B cell (primary cell): Measurements from ENCODE around the gene RNF11. TPM values are rescaled to one million over a fixed set of nuclear protein-coding genes. Genes with fewer than 3 reads are reported as not detected.

ENCODE experiments used
- ATAC-seq: fragments of 200-7000 bp; cut with Tn5 transposase; one replicate; pipeline ENCODE4 v1.10.0; 2021; ENCODE audit warnings: low read depth, mild to moderate bottlenecking, moderate number of reproducible peaks, moderate library complexity
- CTCF ChIA-PET: fragments of 350-600 bp; sonication (Branson Sonifier 250); formaldehyde crosslinking; loops from one replicate; lab custom pipeline; 2021; ENCODE audit warnings: antibody characterized with exemption, inconsistent platforms; lab: Charles Lee
- POLR2A ChIA-PET: fragments of 350-600 bp; sonication (Branson Sonifier 250); formaldehyde crosslinking; loops from one replicate; lab custom pipeline; 2021; ENCODE audit warnings: antibody characterized with exemption; lab: Charles Lee
- DNase-seq: peaks from one replicate; pipeline ENCODE4 v3.0.0; 2013
- H2AFZ ChIP-seq: 2 replicates; pipeline ENCODE4 v1.6.1; 2012; ENCODE audit warnings: mild to moderate bottlenecking, low read depth, low read length; ENCODE audit not compliant: insufficient read depth, poor library complexity, severe bottlenecking
- H3K27ac ChIP-seq, 2 donors: 1 replicate in 1 of 2; 2 replicates in 1 of 2; pipeline ENCODE4 v1.5.1; 2012 to 2013; ENCODE audit warnings: low read length in 2 of 2, mild to moderate bottlenecking in 2 of 2, moderate library complexity in 1 of 2
- H3K27me3 ChIP-seq, 4 experiments: fragments of 200-600 bp in 1 of 4; sonication (generic) in 1 of 4; replicated peaks in 1 of 4; 1 replicate in 2 of 4; 2 replicates in 2 of 4; pipeline versions ENCODE4 v1.6.1 to v1.7.0; 2013 to 2016; ENCODE audit warnings: low read length in 3 of 4, mild to moderate bottlenecking in 2 of 4, mixed read lengths in 1 of 4, moderate library complexity in 1 of 4; ENCODE audit not compliant: insufficient read depth in 4 of 4, control insufficient read depth in 3 of 4; ENCODE audit errors: control extremely low read depth in 1 of 4
- H3K36me3 ChIP-seq, 2 experiments: replicated peaks in 1 of 2; 1 replicate in 1 of 2; 2 replicates in 1 of 2; pipeline versions ENCODE4 v1.6.1 to v1.7.1; 2013; ENCODE audit warnings: low read length in 1 of 2; ENCODE audit not compliant: insufficient read depth in 2 of 2, control insufficient read depth in 1 of 2; ENCODE audit errors: control extremely low read depth in 1 of 2, extremely low read depth in 1 of 2
- H3K4me1 ChIP-seq, 2 donors: fragments of 200-600 bp in 1 of 2; sonication (generic) in 1 of 2; 1 replicate in 1 of 2; 2 replicates in 1 of 2; pipeline versions ENCODE4 v1.5.1 to v1.6.1; 2013 to 2017; ENCODE audit warnings: low read length in 2 of 2; ENCODE audit not compliant: control insufficient read depth in 2 of 2, insufficient read depth in 2 of 2
- H3K4me2 ChIP-seq: replicated peaks from 2 replicates; pipeline ENCODE3; 2012; ENCODE audit warnings: mild to moderate bottlenecking, low read depth, low read length; ENCODE audit not compliant: poor library complexity, severe bottlenecking
- H3K4me3 ChIP-seq, 5 experiments: fragments of 200-600 bp in 1 of 5; sonication (generic) in 1 of 5; 1 replicate in 3 of 5; 2 replicates in 2 of 5; pipeline versions ENCODE4 v1.5.1 to v1.7.0; 2011 to 2016; ENCODE audit warnings: low read length in 4 of 5, mild to moderate bottlenecking in 4 of 5, low read depth in 2 of 5, control low read depth in 1 of 5, moderate library complexity in 1 of 5; ENCODE audit not compliant: insufficient read depth in 1 of 5; ENCODE audit errors: control extremely low read depth in 1 of 5, extremely low read depth in 1 of 5
- H3K79me2 ChIP-seq: fragments of 200-600 bp; sonication (generic); one replicate; pipeline ENCODE4 v1.6.0; 2016; ENCODE audit warnings: low read length; ENCODE audit not compliant: control insufficient read depth, insufficient read depth
- H3K9ac ChIP-seq: fragments of 200-600 bp; sonication (generic); 2 replicates; pipeline ENCODE4 v1.6.1; 2017; ENCODE audit warnings: mild to moderate bottlenecking, low read length, moderate library complexity
- H3K9me3 ChIP-seq, 3 donors: one replicate each; pipeline versions ENCODE4 v1.6.1 to v1.7.1; 2013; ENCODE audit warnings: low read length in 2 of 3; ENCODE audit not compliant: control insufficient read depth in 2 of 3, insufficient read depth in 1 of 3; ENCODE audit errors: control extremely low read depth in 1 of 3
- H4K20me1 ChIP-seq: 2 replicates; pipeline ENCODE4 v1.6.0; 2012; ENCODE audit warnings: mild to moderate bottlenecking, low read length; ENCODE audit not compliant: insufficient read depth, control insufficient read depth, poor library complexity, severe bottlenecking
- H3K27ac Mint-ChIP-seq: one replicate; pipeline ENCODE4 v1.8.0; 2021; ENCODE audit warnings: mixed read lengths
- H3K27me3 Mint-ChIP-seq: one replicate; pipeline ENCODE4 v1.8.0; 2021; ENCODE audit warnings: mixed read lengths
- H3K4me1 Mint-ChIP-seq: one replicate; pipeline ENCODE4 v1.8.0; 2021; ENCODE audit warnings: mixed read lengths
- H3K4me3 Mint-ChIP-seq: one replicate; pipeline ENCODE4 v1.8.0; 2021; ENCODE audit warnings: mixed read lengths
- H3K9me3 Mint-ChIP-seq: one replicate; pipeline ENCODE4 v1.8.0; 2022; ENCODE audit warnings: mixed read lengths; ENCODE audit not compliant: insufficient read depth
- EZH2 ChIP-seq: IDR thresholded peaks from 2 replicates; pipeline ENCODE4 v1.6.1; 2012; ENCODE audit warnings: borderline replicate concordance, low read depth, mild to moderate bottlenecking, moderate library complexity, low read length; ENCODE audit not compliant: insufficient read depth, poor library complexity, severe bottlenecking
- WGBS: methylation state at CpG from one replicate; pipeline ENCODE4 v1.1.5; 2013; ENCODE audit warnings: missing lambda C conversion rate; ENCODE audit not compliant: insufficient coverage; 5-methylcytosine and 5-hydroxymethylcytosine counted together
- intact Hi-C: fragments of 100-400 bp; cut with micrococcal nuclease; formaldehyde crosslinking; loops from one replicate; pipeline ENCODE4 v1.10.0; 2022
- polyA plus RNA-seq: library from polyadenylated mRNA; depleted of rRNA; stranded (reverse); fragments of >200 nt; gene quantifications from 2 replicates; pipeline ENCODE4 v1.2.3, GENCODE V29; 2012
- total RNA-seq, 2 donors: library from RNA; stranded (reverse); fragments of 120-200 nt in 1 of 2; gene quantifications; 1 replicate in 1 of 2; 2 replicates in 1 of 2; pipeline versions ENCODE4 v1.2.3 to v1.2.4, GENCODE V29; 2013 to 2022
- TF ChIP-seq, protein P1 (sequence below): fragments of 200-600 bp; IDR thresholded peaks from one replicate; pipeline ENCODE4 v1.8.0; 2022; ENCODE audit warnings: antibody characterized with exemption, mild to moderate bottlenecking

The RNF11 gene
- total and polyA plus RNA-seq, 2 donors (not counting 1 experiment from before 2014, with no cell fraction given): 10.0 to 20.6 TPM

DNA sequence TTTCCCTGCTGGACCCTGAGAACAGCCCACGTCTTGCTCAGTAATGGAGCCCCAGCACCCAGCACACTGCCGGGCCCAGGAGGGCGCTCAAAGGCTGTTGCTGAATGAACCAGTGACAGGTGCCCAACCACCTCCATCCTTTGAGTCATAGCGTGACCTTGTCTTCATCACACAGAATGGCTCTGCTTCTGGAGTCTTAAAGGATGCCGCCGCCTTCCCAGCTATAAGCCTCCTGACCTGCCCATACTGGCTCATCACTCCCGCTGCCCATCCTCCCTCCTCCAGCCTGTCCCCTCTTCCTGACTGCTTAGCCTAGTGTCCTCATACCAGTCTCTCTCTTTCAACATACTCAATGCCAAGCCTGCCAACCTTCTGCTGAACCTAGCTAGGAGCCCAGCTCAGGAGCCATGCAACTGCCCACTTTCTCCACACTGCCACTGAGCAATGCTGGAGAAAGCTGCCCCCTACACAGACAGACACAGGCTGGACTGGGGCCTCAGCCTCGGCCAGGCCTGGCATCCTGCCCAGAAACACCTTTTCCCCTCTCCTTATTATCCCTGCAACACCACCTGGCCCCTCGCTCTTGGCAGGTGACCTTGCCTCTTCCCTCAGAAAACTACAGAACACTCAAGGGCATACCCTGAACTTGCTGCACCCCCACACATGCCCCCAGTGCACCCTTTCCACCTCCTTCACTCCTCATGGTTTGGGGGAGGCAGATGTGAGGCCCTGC, 80.2 kb downstream of the RNF11 start:
- H3K36me3 ChIP-seq: no peaks in the 10 kb centered on the region
- Mint-ChIP-seq H3K27me3 (no peaks in the 10 kb centered on the region), H3K4me1 (peaks cover 4% of the 10 kb centered on the region), H3K9me3 (no peaks in the 10 kb centered on the region), H3K27ac (no peak overlapping the region), H3K4me3 (no peak overlapping the region)
- ChIA-PET POLR2A (no interaction called here), CTCF (no interaction called here)
- H3K4me1 ChIP-seq: no peaks in the 10 kb centered on the region
- H3K9me3 ChIP-seq: no peaks in the 10 kb centered on the region
- TF ChIP-seq, protein P1, sequence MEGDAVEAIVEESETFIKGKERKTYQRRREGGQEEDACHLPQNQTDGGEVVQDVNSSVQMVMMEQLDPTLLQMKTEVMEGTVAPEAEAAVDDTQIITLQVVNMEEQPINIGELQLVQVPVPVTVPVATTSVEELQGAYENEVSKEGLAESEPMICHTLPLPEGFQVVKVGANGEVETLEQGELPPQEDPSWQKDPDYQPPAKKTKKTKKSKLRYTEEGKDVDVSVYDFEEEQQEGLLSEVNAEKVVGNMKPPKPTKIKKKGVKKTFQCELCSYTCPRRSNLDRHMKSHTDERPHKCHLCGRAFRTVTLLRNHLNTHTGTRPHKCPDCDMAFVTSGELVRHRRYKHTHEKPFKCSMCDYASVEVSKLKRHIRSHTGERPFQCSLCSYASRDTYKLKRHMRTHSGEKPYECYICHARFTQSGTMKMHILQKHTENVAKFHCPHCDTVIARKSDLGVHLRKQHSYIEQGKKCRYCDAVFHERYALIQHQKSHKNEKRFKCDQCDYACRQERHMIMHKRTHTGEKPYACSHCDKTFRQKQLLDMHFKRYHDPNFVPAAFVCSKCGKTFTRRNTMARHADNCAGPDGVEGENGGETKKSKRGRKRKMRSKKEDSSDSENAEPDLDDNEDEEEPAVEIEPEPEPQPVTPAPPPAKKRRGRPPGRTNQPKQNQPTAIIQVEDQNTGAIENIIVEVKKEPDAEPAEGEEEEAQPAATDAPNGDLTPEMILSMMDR: no peak
- no peak for TF ChIP-seq EZH2
- DNase-seq (no peak), ATAC-seq (no peak)
- no peaks in the 10 kb centered on the region for H3K27me3 ChIP-seq
- no peak overlapping the region for H3K4me2 ChIP-seq
- no peaks in the 10 kb centered on the region for H3K79me2 ChIP-seq
- no peak overlapping the region for H3K27ac ChIP-seq
- H3K4me3 ChIP-seq: no peak overlapping the region
- intact Hi-C loops: no loop called here
- no peak overlapping the region for H2AFZ ChIP-seq
- 91% methylated on average over 9 of the region's 9 CpGs for WGBS
- no peak overlapping the region for H3K9ac ChIP-seq
- H4K20me1 ChIP-seq: no peaks in the 10 kb centered on the region

DNA sequence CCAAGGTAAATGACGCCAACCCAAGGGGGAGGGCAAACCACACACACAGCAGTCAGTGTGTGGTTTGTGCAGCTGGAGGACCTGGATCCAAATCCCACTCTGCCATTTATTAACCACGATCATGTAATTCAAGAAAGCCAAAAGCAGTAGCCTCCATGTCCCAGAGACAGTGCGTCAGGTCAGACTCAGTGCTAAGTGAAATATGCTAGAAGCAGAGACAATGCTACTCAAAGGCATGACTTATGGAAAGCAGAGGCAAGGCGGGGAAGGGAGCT, 80.7 kb downstream of the RNF11 start:
- no peaks in the 10 kb centered on the region for H3K9me3 ChIP-seq
- H3K79me2 ChIP-seq: no peaks in the 10 kb centered on the region
- ChIA-PET POLR2A (no interaction called here), CTCF (no interaction called here)
- no peaks in the 10 kb centered on the region for H3K27me3 ChIP-seq
- no peaks in the 10 kb centered on the region for H3K27me3 Mint-ChIP-seq
- H3K36me3 ChIP-seq: no peaks in the 10 kb centered on the region
- no peak overlapping the region for H3K4me3 ChIP-seq
- H4K20me1 ChIP-seq: no peaks in the 10 kb centered on the region
- H3K4me3 Mint-ChIP-seq: no peak overlapping the region
- no peak for TF ChIP-seq EZH2
- TF ChIP-seq, protein P1: no peak
- intact Hi-C loops: no loop called here
- no peak for ATAC-seq
- H2AFZ ChIP-seq: no peak overlapping the region
- no peak overlapping the region for H3K27ac ChIP-seq
- H3K27ac Mint-ChIP-seq: no peak overlapping the region
- H3K9me3 Mint-ChIP-seq: no peaks in the 10 kb centered on the region
- DNase-seq: no peak
- no peak overlapping the region for H3K4me2 ChIP-seq
- H3K4me1 Mint-ChIP-seq: no peaks in the 10 kb centered on the region
- WGBS: 87% methylated on average over 3 of the region's 4 CpGs
- no peak overlapping the region for H3K9ac ChIP-seq
- no peaks in the 10 kb centered on the region for H3K4me1 ChIP-seq
